Measurements from ENCODE around the gene COL4A6.

- TF ChIP-seq ZNF664 (tag by site-specific recombination; IDR thresholded peaks at IDR 0.05), result no peak
- TF ChIP-seq CTCF (tag by site-specific recombination; IDR thresholded peaks at IDR 0.05), result peak; percentile 55; the same call in 1 of the 2 replicates
- TF ChIP-seq, protein P1, sequence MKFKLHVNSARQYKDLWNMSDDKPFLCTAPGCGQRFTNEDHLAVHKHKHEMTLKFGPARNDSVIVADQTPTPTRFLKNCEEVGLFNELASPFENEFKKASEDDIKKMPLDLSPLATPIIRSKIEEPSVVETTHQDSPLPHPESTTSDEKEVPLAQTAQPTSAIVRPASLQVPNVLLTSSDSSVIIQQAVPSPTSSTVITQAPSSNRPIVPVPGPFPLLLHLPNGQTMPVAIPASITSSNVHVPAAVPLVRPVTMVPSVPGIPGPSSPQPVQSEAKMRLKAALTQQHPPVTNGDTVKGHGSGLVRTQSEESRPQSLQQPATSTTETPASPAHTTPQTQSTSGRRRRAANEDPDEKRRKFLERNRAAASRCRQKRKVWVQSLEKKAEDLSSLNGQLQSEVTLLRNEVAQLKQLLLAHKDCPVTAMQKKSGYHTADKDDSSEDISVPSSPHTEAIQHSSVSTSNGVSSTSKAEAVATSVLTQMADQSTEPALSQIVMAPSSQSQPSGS (tag by site-specific recombination; IDR thresholded peaks at IDR 0.05; ENCODE audit: low read depth), result no peak
- TF ChIP-seq AEBP2 (tag by site-specific recombination; IDR thresholded peaks at IDR 0.05; ENCODE audit: borderline replicate concordance), result no peak
- TF ChIP-seq ZNF223 (tag by site-specific recombination; IDR thresholded peaks at IDR 0.05), result no peak
- TF ChIP-seq RBAK (tag by site-specific recombination; IDR thresholded peaks at IDR 0.05), result no peak
- no peak for TF ChIP-seq GLI4 (tag by site-specific recombination; IDR thresholded peaks at IDR 0.05)
- TF ChIP-seq, protein P2, sequence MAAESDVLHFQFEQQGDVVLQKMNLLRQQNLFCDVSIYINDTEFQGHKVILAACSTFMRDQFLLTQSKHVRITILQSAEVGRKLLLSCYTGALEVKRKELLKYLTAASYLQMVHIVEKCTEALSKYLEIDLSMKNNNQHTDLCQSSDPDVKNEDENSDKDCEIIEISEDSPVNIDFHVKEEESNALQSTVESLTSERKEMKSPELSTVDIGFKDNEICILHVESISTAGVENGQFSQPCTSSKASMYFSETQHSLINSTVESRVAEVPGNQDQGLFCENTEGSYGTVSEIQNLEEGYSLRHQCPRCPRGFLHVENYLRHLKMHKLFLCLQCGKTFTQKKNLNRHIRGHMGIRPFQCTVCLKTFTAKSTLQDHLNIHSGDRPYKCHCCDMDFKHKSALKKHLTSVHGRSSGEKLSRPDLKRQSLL (tag by site-specific recombination; IDR thresholded peaks at IDR 0.05), result no peak
- TF ChIP-seq, protein P3, sequence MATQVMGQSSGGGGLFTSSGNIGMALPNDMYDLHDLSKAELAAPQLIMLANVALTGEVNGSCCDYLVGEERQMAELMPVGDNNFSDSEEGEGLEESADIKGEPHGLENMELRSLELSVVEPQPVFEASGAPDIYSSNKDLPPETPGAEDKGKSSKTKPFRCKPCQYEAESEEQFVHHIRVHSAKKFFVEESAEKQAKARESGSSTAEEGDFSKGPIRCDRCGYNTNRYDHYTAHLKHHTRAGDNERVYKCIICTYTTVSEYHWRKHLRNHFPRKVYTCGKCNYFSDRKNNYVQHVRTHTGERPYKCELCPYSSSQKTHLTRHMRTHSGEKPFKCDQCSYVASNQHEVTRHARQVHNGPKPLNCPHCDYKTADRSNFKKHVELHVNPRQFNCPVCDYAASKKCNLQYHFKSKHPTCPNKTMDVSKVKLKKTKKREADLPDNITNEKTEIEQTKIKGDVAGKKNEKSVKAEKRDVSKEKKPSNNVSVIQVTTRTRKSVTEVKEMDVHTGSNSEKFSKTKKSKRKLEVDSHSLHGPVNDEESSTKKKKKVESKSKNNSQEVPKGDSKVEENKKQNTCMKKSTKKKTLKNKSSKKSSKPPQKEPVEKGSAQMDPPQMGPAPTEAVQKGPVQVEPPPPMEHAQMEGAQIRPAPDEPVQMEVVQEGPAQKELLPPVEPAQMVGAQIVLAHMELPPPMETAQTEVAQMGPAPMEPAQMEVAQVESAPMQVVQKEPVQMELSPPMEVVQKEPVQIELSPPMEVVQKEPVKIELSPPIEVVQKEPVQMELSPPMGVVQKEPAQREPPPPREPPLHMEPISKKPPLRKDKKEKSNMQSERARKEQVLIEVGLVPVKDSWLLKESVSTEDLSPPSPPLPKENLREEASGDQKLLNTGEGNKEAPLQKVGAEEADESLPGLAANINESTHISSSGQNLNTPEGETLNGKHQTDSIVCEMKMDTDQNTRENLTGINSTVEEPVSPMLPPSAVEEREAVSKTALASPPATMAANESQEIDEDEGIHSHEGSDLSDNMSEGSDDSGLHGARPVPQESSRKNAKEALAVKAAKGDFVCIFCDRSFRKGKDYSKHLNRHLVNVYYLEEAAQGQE (tag by site-specific recombination; IDR thresholded peaks at IDR 0.05), result no peak
- TF ChIP-seq HOXA7 (CRISPR knock-in tag; IDR thresholded peaks at IDR 0.05; ENCODE audit: borderline replicate concordance), result no peak
- no peak for TF ChIP-seq ZNF692 (tag by site-specific recombination; IDR thresholded peaks at IDR 0.05)
- TF ChIP-seq ZNF366 (tag by site-specific recombination; conservative IDR thresholded peaks at IDR 0.05), result no peak
- no peak for TF ChIP-seq ZBTB17 (tag by site-specific recombination; IDR thresholded peaks at IDR 0.05)
Observed at GRCh38 chrX:108165383-108166111, 272.7 kb downstream of the COL4A6 start.
